ENCODE results near the gene MYNN.
"Not testable (repeated sequence)": the region's sequence is repeated elsewhere in the genome, so short reads cannot be mapped to it uniquely, and the experiment has no call there.

MYNN gene

DNA sequence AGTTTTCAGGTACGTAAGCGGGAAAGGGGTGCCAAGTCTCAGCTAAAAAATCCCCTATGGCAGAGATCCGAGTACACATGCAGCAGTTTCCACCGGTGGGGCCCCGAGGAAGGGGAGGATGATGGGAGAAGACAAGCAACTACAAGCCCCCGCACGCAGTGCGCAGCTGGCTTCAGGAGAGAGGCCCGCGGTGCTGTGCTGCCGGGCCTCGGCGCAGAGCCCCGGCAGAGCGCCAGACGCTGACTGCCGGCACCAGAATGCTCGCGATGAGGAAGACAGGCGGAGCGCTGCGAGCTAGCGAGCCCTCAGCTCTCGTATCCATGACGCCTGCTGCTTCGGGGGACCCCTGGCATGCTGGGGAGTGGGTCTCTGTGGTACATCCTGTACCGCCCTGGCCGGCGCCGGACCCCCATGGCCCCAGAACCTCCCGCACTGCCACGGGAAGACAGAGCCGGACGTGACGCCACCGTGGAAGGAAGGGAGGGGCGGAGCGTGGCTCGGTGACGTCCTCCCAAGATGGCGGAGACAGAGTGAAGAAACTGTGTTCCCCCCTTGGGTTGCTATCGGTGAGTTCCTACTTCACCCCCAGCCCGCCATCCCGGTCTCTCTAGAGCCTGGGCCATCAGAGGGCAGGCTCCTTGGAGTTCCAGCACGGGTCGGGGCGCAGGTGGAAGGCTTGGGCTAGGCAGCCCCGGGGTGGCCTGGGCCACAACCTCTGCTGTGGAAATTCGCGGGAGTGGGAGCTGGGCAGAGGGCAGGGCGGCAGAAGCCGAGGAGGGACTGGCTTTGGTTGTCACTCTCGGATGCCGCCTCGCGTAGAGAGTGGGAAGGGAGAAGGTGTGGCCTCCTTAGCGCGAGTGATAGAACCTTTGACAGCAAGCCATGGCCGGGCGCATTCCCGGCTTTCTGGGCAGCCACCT is at the start of gene MYNN:
Gene MYNN (plus strand): TSS at position 500 of the 920 bp plus-strand sequence. CDS start 900 bp downstream, outside the sequence.
- DNase-seq (ENCODE audit: low read depth, low spot score) = peak; percentile 96

DNA sequence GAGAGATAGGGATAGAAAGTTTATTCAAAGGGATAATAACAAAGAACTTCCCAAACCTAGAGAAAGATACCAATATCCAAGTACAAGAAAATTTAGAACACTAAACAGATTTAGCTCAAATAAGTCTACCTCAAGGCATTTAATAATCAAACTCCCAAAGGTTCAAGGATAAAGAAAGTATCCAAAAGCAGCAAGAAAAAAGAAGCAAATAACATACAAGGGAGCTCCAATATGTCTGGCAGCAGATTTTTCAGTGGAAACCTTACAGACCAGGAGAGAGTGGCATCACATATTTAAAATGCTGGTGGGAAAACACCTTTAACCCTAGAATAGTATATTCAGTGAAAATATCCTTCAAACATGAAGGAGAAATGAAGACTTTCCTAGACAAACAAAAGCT is 41.3 kb upstream of the MYNN start:
- not testable (repeated sequence) for DNase-seq (ENCODE audit: low read depth, low spot score)

DNA sequence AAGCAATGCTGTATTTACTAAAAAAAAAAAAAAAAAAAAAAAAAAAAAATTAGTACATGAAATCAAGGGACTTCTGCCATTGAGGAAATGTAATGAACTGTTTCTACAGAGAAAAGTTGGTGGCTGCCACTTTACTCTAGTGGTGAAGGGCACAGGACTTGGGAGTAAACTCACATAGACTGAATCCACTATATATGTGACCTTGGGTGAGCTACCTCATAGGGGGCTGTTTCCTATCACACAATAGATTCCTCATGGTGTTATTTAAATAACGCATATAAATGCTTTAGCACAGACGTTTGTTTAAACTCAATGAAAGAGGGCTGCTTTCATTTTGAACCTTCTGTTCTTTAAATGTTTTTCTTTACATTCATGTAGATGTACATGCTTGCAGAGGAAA is 34.1 kb upstream of the MYNN start:
- no peak for DNase-seq (ENCODE audit: low read depth, low spot score)

DNA sequence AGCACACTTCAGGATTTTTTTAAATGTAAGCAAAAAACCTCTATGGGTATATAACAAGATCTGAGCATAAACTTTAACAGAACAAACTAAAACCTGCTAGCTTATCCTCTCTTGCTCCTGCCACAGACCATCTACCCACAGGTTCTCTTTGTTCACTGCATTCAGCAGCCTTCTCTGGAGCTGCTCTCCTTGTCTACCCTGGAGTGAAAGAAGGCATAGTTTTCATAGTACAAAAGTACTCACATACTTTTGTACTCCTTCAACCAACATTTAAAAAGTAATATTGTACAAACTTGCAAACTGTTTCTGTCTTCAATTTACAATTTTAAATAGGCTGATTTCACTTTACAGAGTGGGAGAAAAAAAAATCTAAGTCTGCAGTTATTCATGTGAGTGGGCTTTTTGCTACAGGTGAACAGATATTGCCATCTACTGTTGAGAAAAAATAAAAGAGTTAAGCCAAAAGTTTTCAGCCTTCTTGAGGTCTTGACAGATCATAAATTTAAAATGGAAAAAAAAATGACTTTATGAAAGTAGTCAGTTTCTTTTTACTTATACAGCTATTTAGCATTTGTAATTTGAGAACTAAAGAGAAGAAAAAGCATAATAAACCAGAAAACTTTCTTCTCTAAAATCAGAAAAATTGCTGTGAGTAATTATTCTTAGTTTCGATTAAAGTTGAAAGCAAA is 28.7 kb upstream of the MYNN start:
- DNase-seq (ENCODE audit: low read depth, low spot score) = peak; percentile 10

DNA sequence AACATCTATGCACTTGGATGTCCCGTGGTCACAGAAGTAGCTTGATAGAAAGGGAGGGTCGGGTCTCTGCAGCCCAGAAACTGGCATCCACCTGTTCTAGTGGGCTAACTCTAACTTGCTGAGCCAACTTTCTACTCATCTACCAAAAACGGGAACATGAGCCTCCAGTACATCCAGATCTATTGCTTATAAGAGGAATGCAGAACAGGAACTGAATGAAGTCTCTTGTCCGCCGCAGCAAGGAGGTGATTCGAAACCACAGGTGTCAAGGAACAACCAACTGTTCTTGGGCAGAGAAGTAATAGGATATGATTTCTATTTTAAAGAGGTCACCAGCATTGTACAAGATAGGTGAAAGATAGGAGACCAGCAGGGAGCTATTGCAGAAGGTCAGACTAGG is 26.3 kb upstream of the MYNN start:
- DNase-seq (ENCODE audit: low read depth, low spot score) = no peak

DNA sequence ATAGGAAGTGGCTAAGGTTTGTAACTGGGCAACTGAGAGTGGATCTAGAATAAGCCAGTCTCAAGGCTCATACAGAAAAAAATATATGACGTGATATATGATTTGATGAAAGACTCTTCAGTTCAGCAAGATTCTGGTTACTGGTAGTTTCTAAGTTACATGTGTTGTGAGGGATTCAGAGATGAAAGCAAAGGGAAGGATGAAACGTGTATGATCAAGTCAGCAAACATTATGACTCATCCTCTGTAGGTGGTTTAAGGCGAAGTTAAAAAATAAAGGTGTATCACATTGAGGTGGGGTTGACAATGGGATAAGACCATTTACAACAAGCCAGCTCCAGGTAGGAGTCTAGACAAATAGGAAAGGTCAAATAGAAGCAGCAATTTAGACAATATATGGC is 24.5 kb upstream of the MYNN start:
- no peak for DNase-seq (ENCODE audit: low read depth, low spot score)

DNA sequence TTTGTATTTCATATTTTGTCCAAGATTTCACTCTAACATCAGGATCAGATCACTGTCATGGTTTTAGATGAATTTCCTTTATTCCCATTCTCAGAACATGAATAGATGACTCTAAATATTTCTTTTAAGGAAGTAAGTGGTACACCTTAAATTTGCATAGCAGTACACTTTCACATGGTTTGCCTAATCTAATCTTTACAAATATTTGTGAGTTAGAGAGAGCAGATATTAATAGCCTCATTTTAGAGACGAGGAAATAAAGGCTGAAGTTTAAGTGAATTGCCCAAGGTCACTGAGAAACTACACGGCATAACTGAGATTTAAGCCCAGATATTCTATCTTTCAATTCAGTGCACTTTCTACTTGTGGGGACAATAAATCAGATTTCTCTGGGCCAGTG is 22.5 kb upstream of the MYNN start:
- DNase-seq (ENCODE audit: low read depth, low spot score) = no peak

DNA sequence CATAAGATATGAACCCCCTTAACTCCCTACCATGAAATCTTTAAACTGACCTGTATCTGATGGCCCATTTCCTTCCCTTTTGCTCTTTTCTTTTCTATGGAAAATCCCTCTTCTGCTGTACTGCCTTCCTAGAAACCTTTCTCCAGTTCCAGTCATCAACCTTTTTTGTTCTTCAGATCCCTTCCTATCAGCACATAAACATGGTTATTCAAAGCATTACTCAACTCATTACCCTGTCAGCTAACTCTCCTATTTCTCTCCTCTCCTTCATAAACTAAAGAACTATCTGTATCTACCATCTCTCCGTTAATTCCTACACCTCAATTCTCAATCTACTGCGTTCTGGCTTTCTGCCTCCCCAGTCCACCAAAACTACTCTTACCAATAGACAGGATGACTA is 21.3 kb upstream of the MYNN start:
- no peak for DNase-seq (ENCODE audit: low read depth, low spot score)

DNA sequence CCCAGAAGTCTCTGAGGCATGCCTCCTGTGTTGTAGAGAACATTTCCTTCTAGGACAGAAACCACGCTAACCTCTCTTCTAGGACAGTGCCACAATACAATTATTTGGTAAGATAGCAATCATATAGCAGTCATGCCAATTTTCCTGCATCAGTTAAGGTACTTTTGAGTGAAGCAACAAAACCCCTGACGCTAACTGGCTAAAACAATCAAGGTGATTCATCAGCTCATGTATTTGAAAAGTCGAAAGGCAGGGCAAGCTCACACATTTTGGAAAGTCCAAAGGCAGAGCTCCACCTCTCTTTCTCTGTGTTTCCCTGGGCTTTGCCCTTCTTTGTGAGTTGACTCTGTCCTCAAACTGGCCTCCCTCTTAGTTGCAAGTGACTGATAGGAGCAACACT is 18.5 kb upstream of the MYNN start:
- DNase-seq (ENCODE audit: low read depth, low spot score) = no peak

DNA sequence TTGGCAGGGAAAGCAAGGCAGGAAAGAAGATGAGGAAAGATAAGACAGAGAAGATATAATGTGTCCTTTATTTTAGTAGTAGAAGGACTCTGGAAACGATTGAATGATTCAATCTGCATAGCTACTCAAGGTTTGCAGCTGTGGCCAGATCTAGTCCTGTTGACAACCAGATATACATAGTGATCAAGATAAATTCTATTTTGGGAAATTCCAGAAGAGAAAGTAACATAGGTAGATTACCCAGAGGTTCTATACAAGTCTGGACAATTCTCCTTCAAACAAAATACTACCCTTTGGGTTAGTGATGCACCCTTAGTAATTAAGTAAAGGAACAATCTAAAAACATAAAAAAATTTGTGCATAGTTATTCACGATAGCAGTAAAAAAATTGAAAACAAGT is 17.7 kb upstream of the MYNN start:
- no peak for DNase-seq (ENCODE audit: low read depth, low spot score)

DNA sequence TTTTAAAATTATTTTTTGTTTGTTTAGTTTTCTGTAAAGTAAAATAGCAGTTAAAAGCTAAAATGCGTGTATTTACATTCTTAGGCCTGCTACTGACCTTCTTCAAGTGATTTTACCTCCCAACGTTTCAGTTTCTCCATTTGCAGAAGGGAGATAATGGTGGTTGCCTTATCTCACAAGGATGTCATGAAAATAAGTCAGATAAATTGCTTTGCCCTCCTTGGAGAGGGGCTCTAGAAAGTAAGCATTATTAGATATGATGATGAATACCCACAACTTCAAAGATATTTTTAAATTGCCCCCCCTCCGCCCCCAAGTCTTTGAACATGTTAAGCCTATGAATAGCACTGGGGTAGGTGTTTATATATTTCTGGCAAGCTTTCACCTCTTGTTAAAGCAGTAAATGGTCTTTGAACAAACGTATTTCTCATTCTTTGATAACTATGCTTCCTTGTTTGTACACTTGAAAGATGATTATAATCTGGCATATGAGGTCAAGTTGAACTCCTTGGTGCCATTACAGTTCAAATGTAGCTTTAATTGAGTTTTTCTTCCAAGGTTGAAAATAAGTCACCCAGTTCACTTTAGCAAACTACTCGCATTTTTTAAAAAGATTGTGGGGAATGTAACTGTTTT is 14.7 kb upstream of the MYNN start:
- no peak for DNase-seq (ENCODE audit: low read depth, low spot score)

DNA sequence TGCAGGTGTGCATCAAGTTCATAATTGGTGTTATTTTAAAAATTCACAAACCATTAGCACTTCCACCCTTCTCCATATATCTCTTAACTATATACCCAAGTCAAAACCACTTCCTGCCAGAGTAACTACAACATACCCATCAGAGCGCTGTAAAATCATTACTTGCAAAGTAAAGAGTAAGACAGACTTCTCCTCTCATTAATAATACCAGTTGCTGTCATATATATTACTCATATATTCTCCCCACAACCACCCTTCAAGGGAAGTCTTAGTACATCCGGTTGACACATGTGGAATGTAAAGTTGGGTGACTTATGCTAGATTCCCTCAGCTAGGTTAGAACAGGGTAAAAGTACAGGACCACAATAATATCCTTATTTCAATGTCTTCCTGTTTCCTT is 13.9 kb upstream of the MYNN start:
- no peak for DNase-seq (ENCODE audit: low read depth, low spot score)

DNA sequence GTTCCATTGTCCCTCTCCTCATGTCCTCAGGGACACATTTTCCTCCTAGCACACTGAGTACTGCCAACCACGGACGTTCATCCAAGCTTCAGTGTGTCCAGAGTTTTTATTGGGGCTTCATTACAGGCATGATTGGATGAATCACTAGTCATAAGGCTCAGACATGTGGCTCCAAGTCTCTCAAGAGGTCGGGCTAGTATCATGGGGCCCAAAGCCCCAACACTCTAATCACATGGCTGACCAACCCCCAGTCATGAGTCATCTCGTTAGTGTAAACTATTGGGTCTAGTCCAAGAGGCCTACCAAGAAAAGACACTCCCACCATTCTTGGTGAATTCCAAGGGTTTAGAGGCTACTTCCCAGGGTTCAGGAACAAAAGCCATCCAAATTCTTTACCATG is 12.7 kb upstream of the MYNN start:
- peak; percentile 45 for DNase-seq (ENCODE audit: low read depth, low spot score)

DNA sequence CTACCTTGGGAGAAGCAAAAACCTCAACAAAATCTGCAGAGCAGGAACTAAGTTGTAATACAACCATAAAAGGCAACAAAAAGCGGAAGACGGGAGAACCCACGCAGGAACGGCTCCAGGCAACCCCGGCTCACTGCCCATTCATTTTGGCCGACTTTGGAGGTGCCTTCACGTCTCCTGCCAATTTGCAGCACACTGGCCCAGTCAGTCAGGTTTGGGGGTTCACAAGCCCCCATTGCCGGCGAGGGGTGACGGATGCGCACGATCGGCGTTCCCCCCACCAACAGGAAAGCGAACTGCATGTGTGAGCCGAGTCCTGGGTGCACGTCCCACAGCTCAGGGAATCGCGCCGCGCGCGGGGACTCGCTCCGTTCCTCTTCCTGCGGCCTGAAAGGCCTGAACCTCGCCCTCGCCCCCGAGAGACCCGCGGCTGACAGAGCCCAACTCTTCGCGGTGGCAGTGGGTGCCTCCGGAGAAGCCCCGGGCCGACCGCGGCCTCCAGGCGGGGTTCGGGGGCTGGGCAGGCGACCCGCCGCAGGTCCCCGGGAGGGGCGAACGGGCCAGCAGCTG is 8.8 kb upstream of the MYNN start:
- DNase-seq (ENCODE audit: low read depth, low spot score) = peak; percentile 65

DNA sequence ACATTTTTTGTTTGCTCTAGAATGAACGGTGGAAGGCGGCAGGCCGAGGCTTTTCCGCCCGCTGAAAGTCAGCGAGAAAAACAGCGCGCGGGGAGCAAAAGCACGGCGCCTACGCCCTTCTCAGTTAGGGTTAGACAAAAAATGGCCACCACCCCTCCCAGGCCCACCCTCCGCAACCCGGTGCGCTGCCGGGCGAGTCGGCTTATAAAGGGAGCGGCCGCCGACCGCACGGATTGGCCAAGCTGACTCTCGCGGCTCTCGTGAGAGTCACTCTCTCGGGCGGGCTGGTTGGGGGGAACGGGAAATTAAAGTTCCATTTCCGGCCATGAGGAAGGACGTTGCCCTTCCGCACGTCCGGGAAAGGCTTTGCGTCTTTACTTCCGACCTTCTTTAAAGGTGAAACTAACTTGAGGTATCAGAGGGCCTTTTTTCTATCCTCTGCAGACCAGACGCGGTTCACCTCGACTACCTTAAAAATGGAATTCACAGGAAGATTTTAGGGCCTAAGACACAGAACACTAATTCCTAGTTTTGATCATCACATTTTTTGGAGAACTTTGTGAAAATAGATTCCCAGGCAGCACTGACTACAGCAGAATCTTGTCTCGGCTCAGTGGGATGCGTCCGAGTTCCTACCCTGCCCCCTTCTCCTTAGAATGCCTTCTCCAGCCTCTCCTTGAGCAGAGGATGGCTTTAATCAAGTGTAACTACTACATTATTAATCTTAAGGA is 8.1 kb upstream of the MYNN start, which contains the start of gene TERC:
Gene TERC (minus strand): TSS at position 179 of the 731 bp plus-strand sequence.
- peak; percentile 95 for DNase-seq (ENCODE audit: low read depth, low spot score)

DNA sequence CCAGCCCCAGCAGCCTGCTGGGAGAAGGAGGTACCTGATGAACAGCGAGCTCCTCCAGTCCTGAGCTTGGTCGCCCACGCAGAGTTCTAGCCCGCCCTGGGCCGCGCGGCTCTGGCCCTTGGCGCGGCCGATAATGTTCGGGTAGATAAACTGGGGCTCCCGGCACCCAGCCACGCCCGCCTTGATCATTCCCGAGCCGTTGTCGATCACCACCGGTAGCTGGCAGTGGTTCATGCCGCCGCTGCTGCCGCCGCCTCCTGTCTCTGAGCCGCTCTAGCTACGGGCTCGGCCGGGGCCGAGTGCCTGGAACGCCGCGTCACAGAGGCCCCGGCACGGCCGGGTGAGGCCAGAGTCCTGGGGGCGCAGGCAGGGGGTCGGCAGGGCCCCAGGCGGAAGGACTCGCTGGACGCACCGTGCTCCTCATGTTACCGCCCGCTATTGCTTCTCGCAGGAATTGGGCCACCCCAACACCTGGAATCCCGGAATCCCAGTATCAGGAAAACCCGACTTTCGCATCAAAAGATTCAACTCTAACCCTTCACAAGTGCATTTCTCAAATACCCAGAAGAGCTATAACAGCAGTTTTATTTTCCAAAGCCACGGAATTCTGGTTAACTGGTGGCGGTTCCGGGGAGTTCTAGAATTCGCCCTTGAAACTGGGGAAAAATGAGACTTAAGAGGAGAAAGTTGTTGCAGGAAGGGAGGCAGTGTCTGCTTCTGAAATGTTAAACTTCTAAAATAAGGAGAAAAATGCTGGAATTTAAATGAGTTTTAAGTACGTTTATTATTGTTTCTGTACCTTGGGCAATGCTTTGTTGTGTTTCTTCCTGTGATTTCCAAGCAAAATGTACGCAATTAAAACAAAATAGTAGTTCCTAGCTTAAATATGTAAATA is 3.7 kb upstream of the MYNN start, which contains the start of gene ACTRT3:
Gene ACTRT3 (minus strand): TSS at position 275 of the 895 bp plus-strand sequence. CDS start 41 bp downstream, at position 234.
- peak; percentile 83 for DNase-seq (ENCODE audit: low read depth, low spot score)

DNA sequence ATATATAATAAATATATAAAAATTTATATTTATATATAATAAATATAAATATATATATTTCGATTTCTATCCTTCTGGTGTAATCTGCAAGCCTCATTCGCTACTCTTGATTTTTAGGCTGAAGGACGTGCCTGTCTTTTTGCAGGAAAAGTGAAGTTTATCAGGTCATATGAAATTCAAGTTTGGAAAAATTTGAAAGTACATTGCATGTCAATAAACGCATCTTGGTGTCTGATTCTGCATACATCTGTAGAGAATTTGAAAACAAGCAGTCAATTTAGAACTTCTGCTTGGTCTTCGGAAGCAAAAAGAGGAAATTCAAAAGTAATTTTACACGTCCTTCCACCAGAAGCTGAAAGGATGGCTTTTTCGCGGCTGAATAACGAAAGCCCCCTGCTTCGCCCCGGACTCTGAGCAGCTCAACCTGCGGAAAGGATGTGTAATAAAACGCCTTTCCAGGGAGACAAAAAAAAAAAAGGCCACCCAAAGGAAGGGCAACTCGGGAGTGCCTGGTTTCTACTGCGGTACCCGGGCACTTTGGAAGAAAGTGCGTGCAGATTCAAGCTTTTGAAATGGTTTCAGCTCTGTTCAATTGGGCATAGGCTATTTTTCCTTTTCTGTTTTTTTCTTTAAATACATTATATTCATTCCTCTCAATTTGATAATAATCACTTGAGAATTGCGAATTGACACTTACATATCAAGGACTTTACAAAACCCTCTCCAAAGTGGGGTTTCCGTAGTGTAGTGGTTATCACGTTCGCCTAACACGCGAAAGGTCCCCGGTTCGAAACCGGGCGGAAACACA is 1.5 kb upstream of the MYNN start:
- peak; percentile 83 for DNase-seq (ENCODE audit: low read depth, low spot score)

DNA sequence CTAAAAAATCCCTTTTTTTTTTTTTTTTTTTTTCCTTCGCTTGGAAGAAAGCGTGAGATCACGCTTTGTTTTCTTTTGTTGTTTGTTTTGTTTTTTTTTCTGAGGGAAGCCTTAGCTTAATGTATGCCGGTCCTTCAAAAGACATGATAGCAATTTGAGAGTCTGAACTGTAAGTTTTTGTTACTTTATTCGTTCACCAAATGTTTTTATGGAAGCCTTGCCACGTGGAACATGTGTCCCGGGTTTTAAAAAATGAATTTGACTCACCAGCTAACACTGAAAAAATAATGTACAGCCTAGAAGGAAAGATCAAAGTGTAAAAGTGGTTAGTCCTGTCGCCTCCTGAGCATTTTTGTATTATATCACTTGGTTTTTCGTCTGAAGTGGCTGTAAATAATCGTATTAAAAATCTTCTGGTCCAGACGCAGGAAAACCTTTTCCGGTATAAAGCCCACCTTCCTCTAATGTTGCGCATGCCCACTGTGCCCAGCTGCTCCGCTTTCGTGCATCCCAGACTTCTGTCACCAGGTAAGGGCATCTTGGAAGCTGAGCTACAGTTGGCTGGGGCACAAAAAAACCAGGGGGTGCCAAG is 795 bp upstream of the MYNN start:
- DNase-seq (ENCODE audit: low read depth, low spot score) = peak; percentile 88

DNA sequence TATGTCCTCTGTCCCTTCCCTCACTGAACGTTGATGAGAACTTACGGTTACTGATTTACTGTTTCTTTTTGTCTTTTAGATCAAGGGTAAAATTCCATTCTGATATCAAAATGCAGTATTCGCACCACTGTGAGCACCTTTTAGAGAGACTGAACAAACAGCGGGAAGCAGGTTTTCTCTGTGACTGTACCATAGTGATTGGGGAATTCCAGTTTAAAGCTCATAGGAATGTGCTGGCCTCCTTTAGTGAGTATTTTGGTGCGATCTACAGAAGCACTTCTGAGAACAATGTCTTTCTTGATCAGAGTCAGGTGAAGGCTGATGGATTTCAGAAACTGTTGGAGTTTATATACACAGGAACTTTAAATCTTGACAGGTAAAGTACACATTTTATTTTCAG is 990 bp downstream of the MYNN start:
- no peak for DNase-seq (ENCODE audit: low read depth, low spot score)
